ENCODE results near the gene PSRC1. TPM values are rescaled to one million over a fixed set of nuclear protein-coding genes. Genes with fewer than 3 reads are reported as not detected.

PSRC1 gene
- total and polyA plus RNA-seq, 2 of the 8 experiments (the other 6 are each of a cell fraction or from before 2014, with no cell fraction given), result 56.1 to 67.3 TPM

GRCh38 chr1:109248444-109248796, 34.5 kb downstream of the PSRC1 start (continued):
- TF ChIP-seq CHD7 (IDR thresholded peaks at IDR 0.05; ENCODE audit: insufficient replicate concordance, low read length), result no peak
